GM19438 (cell line): ENCODE results near the gene UTS2R.
"Not testable (repeated sequence)": the region's sequence is repeated elsewhere in the genome, so short reads cannot be mapped to it uniquely, and the experiment has no call there.

Source experiments
- ATAC-seq: cut with Tn5 transposase; IDR thresholded peaks from one replicate; pipeline ENCODE4 v1.9.1; 2021; ENCODE audit warnings: low read depth; ENCODE audit not compliant: unreplicated experiment

UTS2R gene

GRCh38 chr17:82333279-82334171 lies 38.0 kb upstream of the UTS2R start, which contains the start of gene SECTM1:
Gene SECTM1, minus strand, starts transcription at chr17:82333766. Its CDS starts 6,526 bp downstream, at chr17:82327240.
- no peak for ATAC-seq

- no peak for ATAC-seq
These were observed 37.4 kb upstream of the UTS2R start for GRCh38 chr17:82334204-82334621.

- no peak for ATAC-seq
These were observed 36.8 kb upstream of the UTS2R start for GRCh38 chr17:82334622-82335394.

GRCh38 chr17:82338858-82339633 lies 32.5 kb upstream of the UTS2R start:
- no peak for ATAC-seq

- ATAC-seq = no peak
These were observed 31.7 kb upstream of the UTS2R start for GRCh38 chr17:82339634-82340580.

- no peak for ATAC-seq
These were observed 29.0 kb upstream of the UTS2R start for GRCh38 chr17:82342361-82343079.

GRCh38 chr17:82343560-82343959 lies 28.0 kb upstream of the UTS2R start:
- ATAC-seq = no peak

GRCh38 chr17:82344175-82344907 lies 27.2 kb upstream of the UTS2R start:
- ATAC-seq = no peak

GRCh38 chr17:82345151-82345976 lies 26.2 kb upstream of the UTS2R start:
- ATAC-seq = no peak

- no peak for ATAC-seq
These were observed 24.9 kb upstream of the UTS2R start for GRCh38 chr17:82346342-82347300.

- not testable (repeated sequence) for ATAC-seq
These were observed 23.6 kb upstream of the UTS2R start for GRCh38 chr17:82347994-82348393.

GRCh38 chr17:82348434-82348833 lies 23.1 kb upstream of the UTS2R start:
- ATAC-seq = no peak

- ATAC-seq = no peak
These were observed 22.7 kb upstream of the UTS2R start for GRCh38 chr17:82348866-82349265.

GRCh38 chr17:82349287-82349701 lies 22.3 kb upstream of the UTS2R start:
- no peak for ATAC-seq

GRCh38 chr17:82350182-82351030 lies 21.2 kb upstream of the UTS2R start:
- no peak for ATAC-seq
